ENCODE results near the gene RRP15. TPM values are rescaled to one million over a fixed set of nuclear protein-coding genes. Genes with fewer than 3 reads are reported as not detected.

Gene RRP15
- polyA plus RNA-seq, 3 donors, result 0.81 to 7.6 (median 4.6) TPM

DNA sequence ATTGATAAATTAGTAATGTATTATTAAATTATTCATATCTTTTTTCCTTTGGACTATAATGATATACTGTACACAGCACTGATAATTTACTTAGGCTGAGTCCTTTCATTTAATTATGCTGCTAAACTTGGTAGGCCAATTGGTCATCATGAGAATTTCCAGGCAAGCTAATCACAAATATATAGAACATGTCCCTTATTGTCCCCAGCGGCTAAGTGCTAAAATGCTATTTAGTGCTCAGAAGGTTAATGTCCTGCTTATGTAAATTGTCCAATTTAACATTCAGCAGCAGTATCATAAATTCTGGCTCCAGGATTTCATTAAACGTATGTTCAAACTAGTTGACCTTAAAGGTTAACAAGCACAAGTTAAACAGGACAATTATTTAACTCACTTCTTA is 30.0 kb upstream of the RRP15 start:
- no peaks in the 10 kb centered on the region for H3K4me1 ChIP-seq (ENCODE audit: control insufficient read depth in 1 of 2, insufficient read depth in 2 of 2, low read length in 2 of 2)
- H3K4me3 ChIP-seq (replicated peaks in 1 of 3; ENCODE audit: low read depth in 2 of 3, low read length in 3 of 3), result no peak overlapping the region
- intact Hi-C loops (cut with micrococcal nuclease), result no loop called here
- H4K20me1 ChIP-seq (ENCODE audit: insufficient read depth, low read length), result no peaks in the 10 kb centered on the region
- Mint-ChIP-seq H3K36me3 (no peaks in the 10 kb centered on the region), H3K4me1 (no peaks in the 10 kb centered on the region), H3K27ac (no peak overlapping the region), H3K9me3 (peaks cover 0 to 2% (median 0%) of the 10 kb centered on the region in 7 donors), H3K4me3 (no peak overlapping the region), H3K27me3 (ENCODE audit: low read depth in 3 of 3) (peaks cover 0 to 5% (median 3%) of the 10 kb centered on the region in 3 donors)
- no peaks in the 10 kb centered on the region for H3K79me2 ChIP-seq (ENCODE audit: insufficient read depth, low read length)
- no peaks in the 10 kb centered on the region for H3K9me3 ChIP-seq (replicated peaks in 1 of 2; ENCODE audit: control insufficient read depth in 1 of 2, insufficient read depth in 1 of 2, low read length in 2 of 2)
- no peaks in the 10 kb centered on the region for H3K27me3 ChIP-seq (ENCODE audit: control insufficient read depth in 2 of 2, insufficient read depth in 2 of 2, low read length in 2 of 2)
- H3K9ac ChIP-seq (ENCODE audit: insufficient read depth, low read length, poor library complexity, severe bottlenecking), result no peak overlapping the region
- no peak for DNase-seq
- 100% methylated on average over 1 of the region's 2 CpGs for WGBS (ENCODE audit: insufficient coverage)
- no peak overlapping the region for H3K4me2 ChIP-seq (replicated peaks; ENCODE audit: extremely low read depth, low read length, poor library complexity, severe bottlenecking)
- no peak overlapping the region for H2AFZ ChIP-seq (ENCODE audit: insufficient read depth, low read depth, low read length, poor library complexity, severe bottlenecking)
- H3K27ac ChIP-seq (ENCODE audit: low read depth in 1 of 2, low read length in 2 of 2), result no peak overlapping the region
- no peak for TF ChIP-seq CTCF (IDR thresholded peaks at IDR 0.05)
- H3K36me3 ChIP-seq (replicated peaks in 1 of 2; ENCODE audit: control insufficient read depth in 1 of 2, insufficient read depth in 2 of 2, low read length in 2 of 2), result no peaks in the 10 kb centered on the region

- H2AFZ ChIP-seq (ENCODE audit: insufficient read depth, low read depth, low read length, poor library complexity, severe bottlenecking), result no peak overlapping the region
- H3K4me1 Mint-ChIP-seq, result no peaks in the 10 kb centered on the region
- H3K9me3 Mint-ChIP-seq, result peaks cover 0 to 2% (median 0%) of the 10 kb centered on the region in 7 donors
- DNase-seq, result no peak
- no peak overlapping the region for H3K9ac ChIP-seq (ENCODE audit: insufficient read depth, low read length, poor library complexity, severe bottlenecking)
- no CpG with 5 or more reads among the region's 1 CpG for WGBS (ENCODE audit: insufficient coverage)
- H3K79me2 ChIP-seq (ENCODE audit: insufficient read depth, low read length), result no peaks in the 10 kb centered on the region
- no peak for TF ChIP-seq CTCF (IDR thresholded peaks at IDR 0.05)
- no peaks in the 10 kb centered on the region for H3K36me3 Mint-ChIP-seq
- no peak overlapping the region for H3K4me3 Mint-ChIP-seq
- no peaks in the 10 kb centered on the region for H3K4me1 ChIP-seq (ENCODE audit: control insufficient read depth in 1 of 2, insufficient read depth in 2 of 2, low read length in 2 of 2)
- H3K27me3 ChIP-seq (ENCODE audit: control insufficient read depth in 2 of 2, insufficient read depth in 2 of 2, low read length in 2 of 2), result no peaks in the 10 kb centered on the region
- H3K4me2 ChIP-seq (replicated peaks; ENCODE audit: extremely low read depth, low read length, poor library complexity, severe bottlenecking), result no peak overlapping the region
- H3K4me3 ChIP-seq (replicated peaks in 1 of 3; ENCODE audit: low read depth in 2 of 3, low read length in 3 of 3), result no peak overlapping the region
- H3K36me3 ChIP-seq (replicated peaks in 1 of 2; ENCODE audit: control insufficient read depth in 1 of 2, insufficient read depth in 2 of 2, low read length in 2 of 2), result no peaks in the 10 kb centered on the region
- H3K27me3 Mint-ChIP-seq (ENCODE audit: low read depth in 3 of 3), result peaks cover 0 to 7% (median 5%) of the 10 kb centered on the region in 3 donors
- H3K9me3 ChIP-seq (replicated peaks in 1 of 2; ENCODE audit: control insufficient read depth in 1 of 2, insufficient read depth in 1 of 2, low read length in 2 of 2), result no peaks in the 10 kb centered on the region
- intact Hi-C loops (cut with micrococcal nuclease), result no loop called here
- no peak overlapping the region for H3K27ac Mint-ChIP-seq
- no peak overlapping the region for H3K27ac ChIP-seq (ENCODE audit: low read depth in 1 of 2, low read length in 2 of 2)
- no peaks in the 10 kb centered on the region for H4K20me1 ChIP-seq (ENCODE audit: insufficient read depth, low read length)
Measured at GRCh38 chr1:218257371-218257770, 27.7 kb upstream of the RRP15 start.

Measured in CD14-positive monocyte (primary cell).